GM18508 (cell line): Measurements from ENCODE around the gene MMP13.

Experiments
- ATAC-seq: cut with Tn5 transposase; IDR thresholded peaks from one replicate; pipeline ENCODE4 v1.9.1; 2021; ENCODE audit warnings: moderate number of reproducible peaks; ENCODE audit not compliant: insufficient read depth, unreplicated experiment

MMP13 gene

DNA sequence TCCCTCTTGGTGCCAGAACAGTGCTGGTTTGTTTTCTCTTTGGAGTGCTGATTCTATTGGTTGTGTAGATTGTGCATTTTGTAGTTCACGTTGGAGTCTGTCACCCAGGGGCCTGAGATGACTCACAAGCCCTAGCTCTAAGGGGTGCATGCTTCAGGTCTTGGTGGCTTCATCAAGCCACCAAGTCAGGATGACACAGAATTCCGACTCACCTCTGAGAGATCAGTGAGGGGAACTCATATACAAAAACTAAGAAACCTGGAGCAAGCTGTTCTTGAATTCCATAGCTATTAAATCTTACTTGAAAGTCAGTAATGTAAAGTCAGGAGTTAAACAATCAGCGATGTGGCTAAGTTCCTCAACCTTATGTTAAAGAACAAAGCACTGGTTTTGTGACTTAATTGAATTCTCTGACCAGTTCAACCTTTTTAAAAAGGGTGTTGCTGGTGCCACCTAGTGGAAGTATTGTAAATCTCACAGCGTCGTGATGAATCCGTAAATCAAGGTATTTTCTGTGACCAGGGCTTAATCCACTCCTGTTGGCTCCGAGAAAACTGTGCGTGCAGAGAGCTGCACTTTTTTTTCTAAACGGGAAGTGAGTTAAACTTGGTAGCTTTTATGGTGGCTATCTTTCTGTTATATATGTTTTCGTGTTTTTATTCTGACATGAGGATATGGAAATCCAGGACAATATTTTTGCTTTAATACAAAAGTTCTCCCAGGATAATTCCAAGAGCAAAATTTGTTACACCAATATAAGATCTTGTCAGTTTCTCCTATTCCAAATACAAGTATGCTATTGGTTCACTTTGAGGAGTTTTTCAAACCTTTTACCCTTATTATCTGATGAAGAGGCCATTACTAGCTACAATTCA, 14.6 kb downstream of the MMP13 start:
- ATAC-seq, result peak; percentile 61

GRCh38 chr11:102936864-102937509, 18.5 kb downstream of the MMP13 start:
- ATAC-seq, result no peak

- ATAC-seq, result no peak
These were observed 20.0 kb downstream of the MMP13 start for GRCh38 chr11:102935514-102935913.

GRCh38 chr11:102934735-102935134, 20.8 kb downstream of the MMP13 start:
- no peak for ATAC-seq

GRCh38 chr11:102933627-102934026, 21.9 kb downstream of the MMP13 start:
- peak; percentile 57 for ATAC-seq

- no peak for ATAC-seq
These were observed 22.9 kb downstream of the MMP13 start for GRCh38 chr11:102932678-102933077.

GRCh38 chr11:102930451-102930850, 25.1 kb downstream of the MMP13 start:
- ATAC-seq, result no peak

- ATAC-seq, result no peak
These were observed 25.6 kb downstream of the MMP13 start for GRCh38 chr11:102929972-102930371.

DNA sequence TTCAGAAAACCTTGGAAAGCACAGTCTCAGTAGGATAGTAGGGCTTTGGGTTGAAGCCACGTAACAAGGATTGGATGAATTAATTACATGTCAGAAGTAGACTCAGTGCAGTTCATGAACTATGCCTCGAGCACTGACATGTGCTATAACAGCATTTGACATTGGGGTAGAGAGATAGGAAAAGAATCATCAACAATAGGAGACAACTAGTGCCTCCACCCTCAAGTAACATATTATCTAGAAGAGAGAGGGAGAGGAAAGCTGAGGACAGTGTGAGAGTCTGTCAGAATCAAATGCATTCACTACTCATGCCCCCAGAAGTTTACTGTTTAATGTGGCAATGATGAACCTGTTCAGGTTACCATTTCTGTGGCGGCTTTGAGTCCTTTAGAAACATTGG, 26.4 kb downstream of the MMP13 start:
- no peak for ATAC-seq

GRCh38 chr11:102928247-102928646, 27.3 kb downstream of the MMP13 start:
- ATAC-seq, result no peak

DNA sequence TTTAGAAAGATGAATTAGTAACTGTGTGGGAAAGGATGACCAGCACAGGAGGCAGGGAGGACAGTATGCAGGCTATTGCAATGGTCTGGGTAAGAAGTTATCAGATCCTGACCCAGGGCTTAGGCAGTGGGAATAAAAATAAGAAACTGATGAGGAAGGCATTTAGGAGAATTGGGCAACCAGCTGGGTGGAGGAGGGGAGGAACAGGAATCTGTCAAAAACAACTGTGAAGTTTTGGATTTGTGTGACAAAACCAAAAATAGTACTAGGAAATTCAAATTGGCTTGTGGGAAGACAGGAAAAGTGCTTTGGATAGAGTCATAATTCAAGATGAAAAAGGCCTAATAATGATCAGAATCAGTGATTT, 27.9 kb downstream of the MMP13 start:
- no peak for ATAC-seq

DNA sequence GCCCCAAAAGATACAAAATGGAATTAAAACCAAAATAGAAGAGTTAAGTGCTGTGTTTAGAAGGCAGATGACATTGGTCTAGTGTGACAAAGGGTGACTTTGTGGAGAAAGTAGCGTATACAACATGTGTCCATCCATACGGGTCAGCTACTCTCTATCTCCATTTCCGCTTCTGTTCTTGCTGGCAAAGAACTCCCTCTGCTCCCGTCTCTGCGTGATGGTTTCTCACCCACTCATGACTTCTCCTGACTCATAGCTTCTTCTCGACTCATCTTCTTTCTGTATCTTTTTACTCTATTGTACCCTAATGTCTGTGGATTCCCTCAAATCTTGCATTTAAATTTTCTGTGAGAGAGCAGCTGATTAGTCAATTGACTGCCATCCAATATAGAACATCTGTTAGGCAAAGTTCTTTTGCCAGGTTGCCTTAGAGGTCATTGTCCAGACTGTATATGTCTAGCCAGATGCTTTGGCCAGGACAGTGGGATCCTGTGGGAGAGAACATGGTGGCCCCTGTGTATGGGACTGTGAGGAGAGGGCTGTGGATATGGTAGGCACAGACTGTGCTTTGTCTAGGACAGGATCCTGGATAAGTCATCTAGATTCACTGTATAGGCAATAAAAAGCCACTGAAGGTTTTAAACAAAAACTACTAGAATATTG, 28.4 kb downstream of the MMP13 start:
- no peak for ATAC-seq

DNA sequence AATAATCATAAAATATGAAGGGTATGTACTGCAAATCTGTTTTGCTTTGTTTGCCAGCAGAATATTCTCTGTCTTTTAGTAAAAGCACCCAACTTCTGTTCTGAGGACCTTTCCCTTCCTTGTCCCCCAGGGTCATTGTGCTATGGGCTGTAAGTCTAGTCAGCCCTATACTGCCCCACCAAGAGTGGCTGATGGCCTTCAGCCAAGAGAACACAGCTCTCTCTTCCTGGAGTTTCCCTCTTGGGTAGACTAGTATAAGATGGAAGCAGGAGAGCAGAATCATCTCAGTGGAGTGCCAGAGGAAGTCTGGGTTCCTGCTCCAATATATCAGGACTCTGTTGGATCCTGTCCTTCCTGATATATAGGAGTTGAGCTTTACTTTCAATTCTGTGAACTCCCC, 29.0 kb downstream of the MMP13 start:
- ATAC-seq, result no peak

GRCh38 chr11:102925988-102926387, 29.5 kb downstream of the MMP13 start:
- no peak for ATAC-seq

DNA sequence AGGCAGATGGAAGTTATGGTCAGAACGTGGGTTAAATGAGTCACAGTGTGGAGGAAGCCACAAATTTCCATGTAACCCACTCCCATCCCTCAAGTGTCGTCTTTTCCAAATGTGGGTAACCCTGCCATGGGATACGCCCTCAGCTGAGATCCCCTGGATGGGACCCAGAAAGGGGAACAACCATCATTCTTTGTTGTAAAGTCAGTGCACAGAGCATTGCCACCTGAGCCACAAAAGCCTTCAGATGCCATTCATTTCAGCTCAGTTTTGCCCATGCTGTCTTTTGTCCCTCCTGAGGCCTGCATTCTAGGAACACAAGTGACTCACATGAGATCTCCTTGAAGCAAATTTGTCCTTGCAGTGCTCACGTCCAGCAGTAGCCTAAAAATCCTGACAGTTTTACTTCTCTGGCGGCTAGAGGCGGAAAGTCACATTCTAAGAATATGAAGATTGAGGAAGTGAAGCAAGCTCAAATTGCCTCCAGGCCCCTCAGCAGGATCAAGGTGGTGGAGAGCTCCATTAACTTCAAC, 30.6 kb downstream of the MMP13 start:
- ATAC-seq, result no peak

DNA sequence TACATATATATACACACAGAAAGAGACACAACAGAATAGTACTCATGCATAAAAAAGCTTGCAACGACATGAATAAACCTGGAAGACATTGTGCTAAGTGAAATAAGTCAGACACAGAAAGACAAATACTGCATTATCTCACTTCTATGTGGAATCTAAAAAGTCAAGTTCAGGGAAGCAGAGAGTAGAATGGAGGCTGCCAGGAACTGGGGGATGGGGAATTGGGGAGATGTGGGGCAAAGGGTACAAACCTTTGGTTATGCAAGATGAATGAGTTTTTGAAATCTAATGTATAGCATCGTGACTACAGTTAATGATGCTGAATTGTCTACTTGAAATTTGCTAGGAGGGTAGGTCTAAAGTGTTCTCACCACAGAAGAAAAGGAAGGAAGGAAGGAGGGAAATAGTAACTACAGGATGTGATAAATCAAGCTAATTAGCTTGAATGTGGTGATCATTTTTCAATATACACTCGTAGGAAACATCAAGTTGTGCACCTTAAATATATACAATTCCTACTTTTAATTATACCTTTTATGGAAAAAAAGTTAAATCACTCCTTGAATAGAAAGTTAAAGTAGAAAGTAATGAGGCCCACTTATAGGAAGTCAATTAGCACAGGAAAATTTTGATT, 33.8 kb downstream of the MMP13 start:
- ATAC-seq, result no peak

DNA sequence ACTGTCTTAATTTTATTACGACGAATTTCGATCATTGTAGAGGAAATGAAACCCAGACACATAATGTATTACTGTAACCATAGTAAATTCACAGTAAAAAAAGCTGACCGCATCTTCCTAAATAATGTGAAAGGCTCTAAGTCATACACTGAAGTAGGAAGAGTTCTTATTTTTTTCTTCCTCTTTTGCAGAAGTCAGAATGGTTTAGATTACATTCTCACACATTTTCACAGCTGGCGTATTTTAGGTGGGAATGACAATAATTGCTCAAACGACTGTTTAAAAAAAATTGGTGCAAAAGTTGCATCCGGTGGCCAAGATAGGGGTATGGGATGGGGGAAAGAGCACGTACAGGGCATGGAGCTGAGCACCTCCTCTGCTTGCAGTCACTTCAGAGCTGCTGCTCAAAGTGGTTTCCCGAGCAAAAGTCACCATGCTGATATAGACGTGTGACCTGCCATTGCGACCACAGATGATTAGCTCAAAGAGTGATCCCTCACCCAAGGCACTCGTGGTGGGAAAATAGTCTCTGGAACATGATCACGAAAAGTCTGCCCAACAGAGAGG, 35.3 kb downstream of the MMP13 start:
- peak; percentile 79 for ATAC-seq

DNA sequence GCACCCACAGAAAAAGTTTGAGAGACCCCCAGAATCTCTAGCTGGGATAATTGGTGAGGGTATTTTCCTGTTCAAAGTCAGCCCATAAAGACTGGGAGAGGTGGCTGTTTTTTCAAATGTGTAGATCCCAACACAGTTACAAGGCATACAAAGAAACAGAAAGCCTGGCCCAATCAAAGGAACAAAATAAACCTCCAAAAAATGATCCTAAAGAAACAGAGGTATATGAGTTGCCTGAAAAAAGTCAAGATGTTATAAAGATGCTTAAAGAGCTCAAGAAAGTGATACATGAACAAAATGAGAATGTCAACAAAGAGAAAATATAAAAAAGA, 40.5 kb downstream of the MMP13 start:
- no peak for ATAC-seq

GRCh38 chr11:102914238-102915043, 41.1 kb downstream of the MMP13 start:
- ATAC-seq, result no peak

GRCh38 chr11:102912482-102912830, 43.1 kb downstream of the MMP13 start:
- no peak for ATAC-seq
